Hematopoietic multipotent progenitor cell treated with erythropoietin and hydrocortisone succinate and interleukin-3 and kit ligand, for 6 days (in vitro differentiated cells): ENCODE data around the gene WDR4.
"Not testable (repeated sequence)": the region's sequence is repeated elsewhere in the genome, so short reads cannot be mapped to it uniquely, and the experiment has no call there.

Source experiments
- DNase-seq: peaks from one replicate; pipeline ENCODE4 v3.0.0-alpha.2; 2015

Gene WDR4

GRCh38 chr21:42878993-42879787 lies at the start of gene WDR4:
WDR4 (minus strand) TSS chr21:42879539; CDS start chr21:42879495, 44 bp downstream.
- peak; percentile 97 for DNase-seq

GRCh38 chr21:42927474-42928200 lies 48.3 kb upstream of the WDR4 start:
- DNase-seq = not testable (repeated sequence)

GRCh38 chr21:42925114-42925926 lies 46.0 kb upstream of the WDR4 start, which contains the start of gene ERVH48-1:
ERVH48-1 (minus strand) TSS chr21:42925630; CDS start chr21:42919006, 6,624 bp downstream.
- no peak for DNase-seq

GRCh38 chr21:42924433-42924751 lies 45.1 kb upstream of the WDR4 start:
- DNase-seq = no peak

GRCh38 chr21:42923553-42924432 lies 44.5 kb upstream of the WDR4 start:
- peak; percentile 99 for DNase-seq

- DNase-seq = no peak
Observed at GRCh38 chr21:42922918-42923317, 43.6 kb upstream of the WDR4 start.

DNA sequence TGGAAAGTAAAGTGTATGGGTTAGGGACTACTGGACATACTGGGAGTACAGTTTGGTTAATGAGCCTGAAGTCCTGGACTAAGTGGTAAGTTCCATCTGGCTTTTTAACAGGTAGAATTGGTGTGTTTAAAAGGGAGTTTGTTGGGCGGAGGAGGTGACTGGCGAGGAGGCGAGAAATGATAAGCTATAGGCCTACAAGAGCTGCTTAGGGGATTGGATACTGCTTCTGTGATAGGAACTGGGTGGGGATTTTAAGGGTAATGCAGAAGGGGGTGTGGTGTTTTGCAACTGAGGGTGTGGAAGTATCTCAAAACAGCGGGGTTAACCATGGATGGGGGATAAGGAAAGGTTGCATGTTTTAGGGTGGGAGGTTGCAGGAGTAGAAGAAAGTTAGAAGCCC lies 42.6 kb upstream of the WDR4 start:
- DNase-seq = peak; percentile 92

DNA sequence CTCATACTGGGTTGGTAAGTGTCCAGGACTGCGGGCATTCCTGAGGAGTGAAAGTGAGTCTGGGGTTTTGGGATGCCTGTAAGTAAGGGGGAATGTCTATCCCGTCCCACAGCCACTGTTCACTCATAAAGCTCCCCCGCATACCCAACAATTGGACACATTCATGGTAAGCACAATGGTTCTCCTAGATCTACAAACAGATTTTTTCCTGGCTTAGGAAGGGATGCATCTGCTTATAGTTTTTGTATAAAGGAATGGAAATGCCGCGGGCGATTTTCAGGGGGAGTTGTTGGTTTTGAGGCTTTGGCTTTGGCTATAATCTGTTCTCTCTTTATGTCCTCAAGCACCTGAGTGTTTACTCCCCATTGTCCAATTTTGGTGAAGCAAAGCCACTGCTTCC lies 39.0 kb upstream of the WDR4 start:
- no peak for DNase-seq

DNA sequence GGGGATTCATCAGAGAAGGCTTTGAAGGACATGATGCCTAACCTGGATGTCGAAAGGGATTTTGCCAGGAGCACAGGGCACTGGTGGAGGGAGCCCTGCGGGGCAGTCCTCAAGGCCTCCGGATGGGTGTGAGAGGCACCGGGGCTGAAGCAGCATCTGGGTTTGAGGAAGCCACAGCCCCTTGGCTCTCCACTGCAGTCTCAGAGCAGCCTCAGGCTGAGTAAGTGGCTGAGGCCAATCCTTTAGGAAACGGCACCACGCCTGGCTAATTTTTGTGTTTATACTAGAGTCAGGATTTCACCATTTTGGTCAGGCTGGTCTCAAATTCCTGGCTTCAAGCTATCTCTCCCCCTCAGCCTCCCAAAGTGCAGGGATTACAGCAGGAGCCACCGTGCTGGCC lies 34.1 kb upstream of the WDR4 start:
- DNase-seq = no peak

DNA sequence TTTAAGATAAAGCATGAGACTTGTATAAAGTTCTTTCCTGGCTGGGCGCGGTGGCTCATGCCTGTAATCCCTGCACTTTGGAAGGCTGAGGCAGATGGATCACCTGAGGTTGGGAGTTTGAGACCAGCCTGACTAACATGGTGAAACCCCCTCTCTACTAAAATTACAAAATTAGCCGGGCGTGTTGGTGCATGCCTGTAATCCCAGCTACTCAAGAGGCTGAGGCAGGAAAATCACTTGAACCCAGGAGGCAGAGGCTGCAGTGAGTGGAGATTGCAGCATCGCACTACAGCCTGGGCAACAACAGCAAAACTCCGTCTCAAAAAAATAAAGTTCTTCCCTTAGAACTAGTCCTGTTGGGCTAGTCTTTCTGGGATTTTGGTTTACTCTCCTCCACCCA lies 32.6 kb upstream of the WDR4 start:
- DNase-seq = not testable (repeated sequence)

- DNase-seq = not testable (repeated sequence)
Observed at GRCh38 chr21:42908484-42908883, 29.1 kb upstream of the WDR4 start.

DNA sequence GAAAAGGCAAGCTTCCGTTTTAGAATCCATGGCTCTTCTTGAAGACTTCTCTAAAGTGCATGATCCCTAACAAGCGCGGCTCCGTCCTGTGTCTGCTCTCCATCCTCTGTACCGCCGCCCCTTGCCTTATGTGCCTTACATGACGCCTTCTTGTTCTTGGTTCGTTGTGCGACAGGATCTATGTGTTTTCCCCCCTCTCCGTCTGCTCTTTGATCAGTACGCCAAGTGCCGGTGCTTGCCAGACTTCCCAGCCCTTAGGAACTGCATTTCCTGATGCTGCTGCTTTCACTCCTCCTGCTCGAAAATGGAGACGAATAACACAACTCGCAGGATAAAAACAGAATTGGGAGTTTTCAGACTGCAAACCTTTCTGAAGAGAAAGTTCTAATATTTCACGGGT lies 26.9 kb upstream of the WDR4 start:
- no peak for DNase-seq

GRCh38 chr21:42905195-42905594 lies 25.9 kb upstream of the WDR4 start:
- DNase-seq = no peak

GRCh38 chr21:42903817-42904216 lies 24.5 kb upstream of the WDR4 start:
- DNase-seq = no peak

DNA sequence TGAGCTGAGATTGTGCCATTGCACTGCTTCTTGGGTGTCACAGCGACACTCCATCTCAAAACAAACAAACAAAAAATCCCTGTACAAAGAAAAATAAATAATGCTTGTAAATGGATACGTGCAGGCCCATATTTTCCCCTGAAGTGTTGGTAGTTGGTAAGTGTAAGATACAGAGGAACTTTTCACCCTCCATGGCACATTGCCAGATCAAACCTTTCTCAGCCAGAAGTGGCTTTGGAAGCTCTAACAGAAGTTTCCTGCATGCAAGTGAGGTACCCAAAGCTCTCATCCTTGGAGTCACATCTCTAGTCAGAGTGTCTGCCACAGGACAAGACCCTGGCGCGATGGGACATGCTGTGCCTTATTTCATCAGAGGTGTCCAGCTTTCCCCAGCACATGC lies 21.1 kb upstream of the WDR4 start:
- DNase-seq = peak; percentile 47

- DNase-seq = peak; percentile 99
Observed at GRCh38 chr21:42892931-42893755, 13.8 kb upstream of the WDR4 start, which contains the start of gene NDUFV3. NDUFV3 (plus strand) TSS chr21:42893309; CDS start chr21:42893334, 25 bp downstream.

- DNase-seq = no peak
Observed at GRCh38 chr21:42892582-42892930, 13.2 kb upstream of the WDR4 start.

- DNase-seq = no peak
Observed at GRCh38 chr21:42887326-42887725, 8.0 kb upstream of the WDR4 start.

DNA sequence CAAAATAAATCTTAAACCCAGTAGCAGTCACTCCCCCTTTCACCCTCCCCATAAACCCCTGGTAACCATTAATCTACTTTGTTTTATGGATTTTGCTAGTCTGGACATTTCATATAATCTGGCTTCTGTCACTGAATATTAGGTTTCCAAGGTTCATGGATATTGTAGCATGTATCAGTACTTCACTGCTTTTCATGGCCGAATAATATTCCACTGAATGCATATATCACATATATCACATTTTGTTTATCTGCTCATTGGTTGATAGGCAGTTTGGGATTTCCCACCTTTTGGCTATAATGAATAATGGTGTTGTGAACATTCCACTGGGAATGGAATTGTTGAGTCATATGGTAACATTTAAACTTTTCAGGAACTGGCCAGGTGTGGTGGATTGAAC lies 4.6 kb upstream of the WDR4 start:
- no peak for DNase-seq

DNA sequence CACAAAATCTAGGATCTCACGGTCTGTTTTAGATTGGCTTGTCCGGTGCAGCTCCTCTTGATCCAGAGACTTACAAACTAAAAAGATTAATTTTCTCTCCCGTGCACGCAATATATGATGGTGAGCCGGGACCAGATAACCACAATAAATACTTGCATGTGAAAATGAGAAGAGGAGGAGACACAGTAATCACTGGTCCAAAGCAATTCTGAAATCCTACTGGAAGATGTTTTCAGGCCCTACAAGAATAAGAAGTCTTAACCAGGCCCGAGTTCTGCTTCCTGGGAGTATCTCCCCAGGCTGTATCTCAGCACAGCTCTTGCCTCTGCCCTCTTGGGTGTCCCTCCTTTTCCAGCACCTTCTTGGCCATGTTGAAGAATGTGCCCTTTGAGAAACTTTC lies 1.0 kb upstream of the WDR4 start:
- no peak for DNase-seq

- no peak for DNase-seq
Observed at GRCh38 chr21:42878678-42878992, 704 bp downstream of the WDR4 start.

GRCh38 chr21:42875811-42876210 lies 3.5 kb downstream of the WDR4 start:
- not testable (repeated sequence) for DNase-seq
